ENCODE data around the gene MTERF4. TPM values are rescaled to one million over a fixed set of nuclear protein-coding genes. Genes with fewer than 3 reads are reported as not detected.

Gene MTERF4
- total and polyA plus RNA-seq, 2 of the 13 experiments (the other 11 are each of a cell fraction or from before 2014, with no cell fraction given) = 50.5 to 59.8 TPM

GRCh38 chr2:241148891-241149674 lies 47.0 kb upstream of the MTERF4 start, which contains the start of gene PASK (continued):
- TF ChIP-seq ZNF777 (CRISPR knock-in tag; IDR thresholded peaks at IDR 0.05) (no peak), KDM5B (CRISPR knock-in tag; IDR thresholded peaks at IDR 0.05; ENCODE audit: borderline replicate concordance) (0 out of 2 replicates have a peak, but pooled peaks have one; percentile 5), ZNF710 (CRISPR knock-in tag; IDR thresholded peaks at IDR 0.05; ENCODE audit: borderline replicate concordance) (no peak), ZNF12 (CRISPR knock-in tag; IDR thresholded peaks at IDR 0.05) (no peak), ZBTB43 (CRISPR knock-in tag; conservative IDR thresholded peaks at IDR 0.05) (no peak; the same call in 1 of the 2 replicates), ZNF576 (CRISPR knock-in tag; IDR thresholded peaks at IDR 0.05) (no peak), TCF7 (IDR thresholded peaks at IDR 0.05; ENCODE audit: low read depth) (peak; percentile 22; the same call in 1 of the 2 replicates), PLRG1 (conservative IDR thresholded peaks at IDR 0.05) (no peak), ZSCAN25 (CRISPR knock-in tag; IDR thresholded peaks at IDR 0.05) (no peak; the same call in 1 of the 2 replicates), IKZF5 (CRISPR knock-in tag; IDR thresholded peaks at IDR 0.05) (peak; percentile 38), NFRKB (IDR thresholded peaks at IDR 0.05) (no peak), GZF1 (CRISPR knock-in tag; IDR thresholded peaks at IDR 0.05) (no peak), ZFP1 (CRISPR knock-in tag; IDR thresholded peaks at IDR 0.05) (no peak), ATM (IDR thresholded peaks at IDR 0.05; ENCODE audit: borderline replicate concordance) (no peak), ZNF354B (CRISPR knock-in tag; IDR thresholded peaks at IDR 0.05) (peak; percentile 76; the same call in 1 of the 2 replicates), MTA3 (CRISPR knock-in tag; IDR thresholded peaks at IDR 0.05) (no peak), NR0B2 (CRISPR knock-in tag; IDR thresholded peaks at IDR 0.05) (peak; percentile 34; the same call in 1 of the 2 replicates), USF2 (IDR thresholded peaks at IDR 0.05; ENCODE audit: low read depth, low read length) (no peak), USF2 (CRISPR knock-in tag; IDR thresholded peaks at IDR 0.05; ENCODE audit: borderline replicate concordance) (peak; percentile 26; the same call in 1 of the 2 replicates), MLLT10 (CRISPR knock-in tag; IDR thresholded peaks at IDR 0.05) (no peak), HNRNPH1 (optimal IDR thresholded peaks at IDR 0.05; ENCODE audit: low read depth, low read length) (no peak)
- TF ChIP-seq, protein P1, sequence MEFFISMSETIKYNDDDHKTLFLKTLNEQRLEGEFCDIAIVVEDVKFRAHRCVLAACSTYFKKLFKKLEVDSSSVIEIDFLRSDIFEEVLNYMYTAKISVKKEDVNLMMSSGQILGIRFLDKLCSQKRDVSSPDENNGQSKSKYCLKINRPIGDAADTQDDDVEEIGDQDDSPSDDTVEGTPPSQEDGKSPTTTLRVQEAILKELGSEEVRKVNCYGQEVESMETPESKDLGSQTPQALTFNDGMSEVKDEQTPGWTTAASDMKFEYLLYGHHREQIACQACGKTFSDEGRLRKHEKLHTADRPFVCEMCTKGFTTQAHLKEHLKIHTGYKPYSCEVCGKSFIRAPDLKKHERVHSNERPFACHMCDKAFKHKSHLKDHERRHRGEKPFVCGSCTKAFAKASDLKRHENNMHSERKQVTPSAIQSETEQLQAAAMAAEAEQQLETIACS (CRISPR knock-in tag; IDR thresholded peaks at IDR 0.05) = peak; percentile 61
